Measurements from ENCODE around the gene ROR2. TPM values are rescaled to one million over a fixed set of nuclear protein-coding genes. Genes with fewer than 3 reads are reported as not detected.

ROR2 gene
- total RNA-seq, 2 donors from 2014 or later, result 4.0 to 5.4 TPM

GRCh38 chr9:91937056-91937455 lies 13.0 kb downstream of the ROR2 start:
- intact Hi-C loops (cut with DNase I), result no loop called here
- H3K36me3 ChIP-seq (replicated peaks in 1 of 2; ENCODE audit: insufficient read depth in 1 of 2, low read depth in 2 of 2), result no peaks in the 10 kb centered on the region
- H3K4me1 ChIP-seq, result no peaks in the 10 kb centered on the region
- ATAC-seq, result no peak
- 74 to 75% methylated on average over 9 of the region's 9 CpGs for WGBS, 2 donors
- TF ChIP-seq, protein P1, sequence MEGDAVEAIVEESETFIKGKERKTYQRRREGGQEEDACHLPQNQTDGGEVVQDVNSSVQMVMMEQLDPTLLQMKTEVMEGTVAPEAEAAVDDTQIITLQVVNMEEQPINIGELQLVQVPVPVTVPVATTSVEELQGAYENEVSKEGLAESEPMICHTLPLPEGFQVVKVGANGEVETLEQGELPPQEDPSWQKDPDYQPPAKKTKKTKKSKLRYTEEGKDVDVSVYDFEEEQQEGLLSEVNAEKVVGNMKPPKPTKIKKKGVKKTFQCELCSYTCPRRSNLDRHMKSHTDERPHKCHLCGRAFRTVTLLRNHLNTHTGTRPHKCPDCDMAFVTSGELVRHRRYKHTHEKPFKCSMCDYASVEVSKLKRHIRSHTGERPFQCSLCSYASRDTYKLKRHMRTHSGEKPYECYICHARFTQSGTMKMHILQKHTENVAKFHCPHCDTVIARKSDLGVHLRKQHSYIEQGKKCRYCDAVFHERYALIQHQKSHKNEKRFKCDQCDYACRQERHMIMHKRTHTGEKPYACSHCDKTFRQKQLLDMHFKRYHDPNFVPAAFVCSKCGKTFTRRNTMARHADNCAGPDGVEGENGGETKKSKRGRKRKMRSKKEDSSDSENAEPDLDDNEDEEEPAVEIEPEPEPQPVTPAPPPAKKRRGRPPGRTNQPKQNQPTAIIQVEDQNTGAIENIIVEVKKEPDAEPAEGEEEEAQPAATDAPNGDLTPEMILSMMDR (IDR thresholded peaks at IDR 0.05), result no peak
- TF ChIP-seq POLR2A (IDR thresholded peaks at IDR 0.05), result no peak
- H3K9me3 ChIP-seq, result no peaks in the 10 kb centered on the region
- H3K27ac ChIP-seq, result no peak overlapping the region
- no peak for DNase-seq
- H3K27me3 ChIP-seq, result no peaks in the 10 kb centered on the region
- no peak overlapping the region for H3K4me3 ChIP-seq

DNA sequence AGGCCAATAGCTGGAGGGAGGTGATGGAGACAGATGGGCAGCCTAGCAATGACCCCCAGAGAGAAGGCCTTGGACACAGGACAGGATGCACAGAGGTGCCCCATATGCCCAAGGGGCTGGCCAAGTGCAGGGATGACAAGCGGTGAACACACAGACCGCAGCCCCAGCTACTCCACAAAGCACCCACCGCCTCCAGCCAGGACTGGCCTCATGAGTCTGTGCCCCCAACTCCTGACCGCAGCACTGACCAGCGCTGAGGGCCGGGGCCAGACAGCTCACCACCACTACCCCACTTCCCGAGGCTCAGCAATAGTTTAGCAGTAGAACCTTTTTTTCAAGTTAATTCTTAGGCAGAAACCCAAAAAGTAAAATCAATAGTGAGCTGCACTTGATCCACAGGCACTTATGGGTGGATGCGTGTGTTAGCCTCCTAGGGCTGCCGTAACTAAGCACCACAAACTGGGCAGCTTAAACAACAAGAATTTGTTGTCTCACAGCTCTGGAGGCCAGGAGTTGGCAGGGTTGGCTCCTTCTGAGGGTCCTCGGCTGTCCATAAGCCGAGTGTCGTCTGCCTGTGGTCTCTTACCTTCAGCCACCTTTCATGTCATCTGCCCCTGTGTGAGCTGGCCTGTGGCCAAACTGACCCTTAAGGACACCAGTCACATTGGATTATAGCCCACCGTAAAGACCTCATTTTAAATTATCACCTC lies 14.1 kb downstream of the ROR2 start:
- no peaks in the 10 kb centered on the region for H3K27me3 ChIP-seq
- intact Hi-C loops (cut with DNase I), result no loop called here
- no peak overlapping the region for H3K27ac ChIP-seq
- peaks cover 0 to 6% (median 0%) of the 10 kb centered on the region in 3 donors for H3K9me3 ChIP-seq
- H3K4me1 ChIP-seq, result no peaks in the 10 kb centered on the region
- H3K4me3 ChIP-seq, result no peak overlapping the region
- no peak for TF ChIP-seq POLR2A (IDR thresholded peaks at IDR 0.05)
- TF ChIP-seq, protein P1 (IDR thresholded peaks at IDR 0.05), result no peak
- 88 to 94% methylated on average over 7 to 11 of the region's 13 CpGs for WGBS, 2 donors
- ATAC-seq, result no peak
- no peak for DNase-seq
- H3K36me3 ChIP-seq (replicated peaks in 1 of 2; ENCODE audit: insufficient read depth in 1 of 2, low read depth in 2 of 2), result no peaks in the 10 kb centered on the region

DNA sequence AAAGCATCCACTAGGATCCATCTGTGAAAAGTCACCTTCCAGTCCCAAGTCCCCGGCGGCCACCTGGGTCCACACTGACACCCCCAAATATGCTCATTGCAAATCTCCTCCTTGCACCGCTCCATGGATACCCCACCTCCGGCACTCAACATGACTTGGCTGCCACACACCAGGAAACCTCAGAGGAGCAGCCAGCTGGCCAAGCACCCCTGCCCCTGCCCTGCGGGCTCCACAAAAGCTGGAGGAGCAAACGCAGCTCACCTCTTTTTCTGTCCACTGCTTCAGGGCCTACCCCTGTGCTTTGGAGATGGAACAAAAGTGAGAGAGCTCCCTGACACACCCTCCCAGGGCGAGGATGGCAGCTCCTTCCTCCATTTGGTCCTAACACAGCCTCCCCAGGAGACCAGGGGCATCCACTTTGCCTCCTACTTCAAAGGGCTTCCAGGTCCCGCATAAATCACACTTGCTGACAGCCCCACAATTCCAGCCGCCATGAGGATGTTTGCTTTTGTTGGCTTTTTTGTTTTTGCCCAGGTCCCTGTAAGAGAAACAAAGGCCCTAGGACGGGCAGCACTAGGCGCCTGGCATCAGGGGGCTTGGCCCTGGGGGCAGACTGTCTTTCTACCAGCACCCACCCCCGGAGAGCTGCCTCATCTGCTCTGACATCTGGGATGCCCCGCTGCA lies 14.8 kb downstream of the ROR2 start:
- H3K36me3 ChIP-seq (replicated peaks in 1 of 2; ENCODE audit: insufficient read depth in 1 of 2, low read depth in 2 of 2), result no peaks in the 10 kb centered on the region
- H3K27ac ChIP-seq, result no peak overlapping the region
- H3K27me3 ChIP-seq, result no peaks in the 10 kb centered on the region
- no peak overlapping the region for H3K4me3 ChIP-seq
- peaks cover 0 to 12% (median 0%) of the 10 kb centered on the region in 3 donors for H3K9me3 ChIP-seq
- intact Hi-C loops (cut with DNase I), result no loop called here
- no peaks in the 10 kb centered on the region for H3K4me1 ChIP-seq
- no peak for TF ChIP-seq POLR2A (IDR thresholded peaks at IDR 0.05)
- TF ChIP-seq, protein P1 (IDR thresholded peaks at IDR 0.05), result no peak
- WGBS, 2 donors, result 78 to 81% methylated on average over 12 to 13 of the region's 13 CpGs
- no peak for ATAC-seq
- DNase-seq, result no peak

- Histone ChIP-seq H3K27me3 (no peaks in the 10 kb centered on the region), H3K4me1 (no peaks in the 10 kb centered on the region), H3K4me3 (no peak overlapping the region), H3K27ac (no peak overlapping the region), H3K36me3 (replicated peaks in 1 of 2; ENCODE audit: insufficient read depth in 1 of 2, low read depth in 2 of 2) (no peaks in the 10 kb centered on the region), H3K9me3 (peaks cover 0 to 18% (median 0%) of the 10 kb centered on the region in 3 donors)
- ATAC-seq (no peak), DNase-seq (no peak)
- TF ChIP-seq POLR2A (IDR thresholded peaks at IDR 0.05), result no peak
- TF ChIP-seq, protein P1 (IDR thresholded peaks at IDR 0.05), result no peak
- 64 to 70% methylated on average over 3 of the region's 3 CpGs for WGBS, 2 donors
- intact Hi-C loops (cut with DNase I), result no loop called here
Measured at GRCh38 chr9:91934654-91935053, 15.4 kb downstream of the ROR2 start.
